Cardiac fibroblast (primary cell): ENCODE data around the gene C1orf56.
"Not testable (repeated sequence)": the region's sequence is repeated elsewhere in the genome, so short reads cannot be mapped to it uniquely, and the experiment has no call there.

ENCODE experiments used
- DNase-seq, 2 donors: peaks; one replicate each; pipeline versions ENCODE4 v3.0.0 to v3.0.0-alpha.2; 2010; ENCODE audit warnings: low read depth in 2 of 2
- H3K4me3 ChIP-seq, 2 donors: replicated peaks in 1 of 2; 1 replicate in 1 of 2; 2 replicates in 1 of 2; pipeline ENCODE4 v1.5.1; 2011; ENCODE audit warnings: low read depth in 2 of 2, low read length in 2 of 2, mild to moderate bottlenecking in 2 of 2, moderate library complexity in 1 of 2
- TF ChIP-seq, protein P1 (sequence below): IDR thresholded peaks from one replicate; pipeline ENCODE4 v1.5.1; 2011; ENCODE audit warnings: low read depth, mild to moderate bottlenecking, low read length, inconsistent platforms

The C1orf56 gene

GRCh38 chr1:151070474-151071276, 23.1 kb downstream of the C1orf56 start, which contains the start of gene GABPB2:
Gene GABPB2, plus strand, starts transcription at chr1:151070761. Its CDS starts 17,429 bp downstream, at chr1:151088190.
- TF ChIP-seq, protein P1, sequence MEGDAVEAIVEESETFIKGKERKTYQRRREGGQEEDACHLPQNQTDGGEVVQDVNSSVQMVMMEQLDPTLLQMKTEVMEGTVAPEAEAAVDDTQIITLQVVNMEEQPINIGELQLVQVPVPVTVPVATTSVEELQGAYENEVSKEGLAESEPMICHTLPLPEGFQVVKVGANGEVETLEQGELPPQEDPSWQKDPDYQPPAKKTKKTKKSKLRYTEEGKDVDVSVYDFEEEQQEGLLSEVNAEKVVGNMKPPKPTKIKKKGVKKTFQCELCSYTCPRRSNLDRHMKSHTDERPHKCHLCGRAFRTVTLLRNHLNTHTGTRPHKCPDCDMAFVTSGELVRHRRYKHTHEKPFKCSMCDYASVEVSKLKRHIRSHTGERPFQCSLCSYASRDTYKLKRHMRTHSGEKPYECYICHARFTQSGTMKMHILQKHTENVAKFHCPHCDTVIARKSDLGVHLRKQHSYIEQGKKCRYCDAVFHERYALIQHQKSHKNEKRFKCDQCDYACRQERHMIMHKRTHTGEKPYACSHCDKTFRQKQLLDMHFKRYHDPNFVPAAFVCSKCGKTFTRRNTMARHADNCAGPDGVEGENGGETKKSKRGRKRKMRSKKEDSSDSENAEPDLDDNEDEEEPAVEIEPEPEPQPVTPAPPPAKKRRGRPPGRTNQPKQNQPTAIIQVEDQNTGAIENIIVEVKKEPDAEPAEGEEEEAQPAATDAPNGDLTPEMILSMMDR: peak; percentile 92
- H3K4me3 ChIP-seq: peak within 1 kb of the TSS; percentile 68 to 80
- DNase-seq: peak; percentile 98 to 99

GRCh38 chr1:151072224-151072623, 24.7 kb downstream of the C1orf56 start:
- no peak for DNase-seq
- TF ChIP-seq, protein P1: no peak
- no peak overlapping the region for H3K4me3 ChIP-seq

DNA sequence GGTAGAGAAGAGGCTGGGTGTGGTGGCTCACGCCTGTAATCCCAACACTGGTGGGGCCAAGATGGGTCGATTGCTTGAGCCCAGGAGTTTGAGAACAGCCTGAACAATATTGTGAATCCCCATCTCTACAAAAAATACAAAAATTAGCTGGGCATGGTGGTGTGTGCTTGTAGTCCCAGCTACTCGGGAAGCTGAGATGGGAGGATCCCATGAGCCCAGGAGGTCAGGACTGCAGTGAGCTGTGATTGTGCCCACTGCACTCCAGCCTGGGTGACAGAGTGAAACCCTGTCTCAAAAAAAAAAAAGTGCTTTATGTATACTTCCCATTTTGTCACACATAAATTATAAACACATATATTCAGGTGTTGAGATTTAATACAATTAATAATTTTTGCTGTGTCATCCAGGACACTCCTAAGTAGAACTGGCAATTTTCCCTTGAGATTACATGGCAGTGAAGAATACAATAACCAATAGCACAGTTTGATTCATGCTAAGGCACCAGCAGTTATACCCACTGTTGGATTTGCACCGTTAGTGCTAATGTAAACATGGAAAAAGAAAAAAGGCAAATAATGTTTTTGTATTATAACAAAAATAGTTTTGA, 38.5 kb downstream of the C1orf56 start:
- TF ChIP-seq, protein P1: no peak
- no peak for DNase-seq
- no peak overlapping the region for H3K4me3 ChIP-seq

DNA sequence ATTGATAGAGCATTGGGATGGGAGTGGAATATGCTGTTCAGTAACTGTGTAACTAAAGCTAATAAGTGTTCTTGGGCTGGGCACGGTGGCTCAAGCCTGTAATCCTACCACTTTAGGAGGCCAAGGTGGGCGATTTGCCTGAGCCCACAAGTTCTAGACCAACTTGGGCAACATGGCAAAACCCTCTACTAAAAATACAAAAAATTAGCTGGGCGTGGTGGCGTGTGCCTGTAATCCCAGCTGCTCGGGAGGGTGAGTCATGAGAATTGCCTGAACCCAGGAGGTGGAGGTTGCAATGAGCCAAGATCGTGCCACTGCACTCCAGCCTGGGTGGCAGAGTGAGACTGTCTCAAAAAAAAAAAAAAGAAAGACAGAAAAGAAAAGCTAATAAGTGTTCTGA, 49.9 kb downstream of the C1orf56 start:
- H3K4me3 ChIP-seq: not testable (repeated sequence)
- DNase-seq: peak in 1 of 2 donors; percentile 46

GRCh38 chr1:151098126-151098525, 50.6 kb downstream of the C1orf56 start:
- TF ChIP-seq, protein P1: no peak
- H3K4me3 ChIP-seq: no peak overlapping the region
- DNase-seq: no peak
